ENCODE measurements around the gene TIE1. TPM values are rescaled to one million over a fixed set of nuclear protein-coding genes. Genes with fewer than 3 reads are reported as not detected.

The TIE1 gene
- total RNA-seq, 1 experiment from 2014 or later = 1.2 TPM

GRCh38 chr1:43272161-43272560 lies 28.6 kb upstream of the TIE1 start:
- Histone ChIP-seq H4K20me1 (ENCODE audit: control insufficient read depth, insufficient read depth, insufficient read length) (peaks cover 3% of the 10 kb centered on the region), H2BK20ac (ENCODE audit: low read depth, low read length, poor library complexity, severe bottlenecking) (no peak overlapping the region), H2BK15ac (ENCODE audit: low read depth, low read length) (no peak overlapping the region), H4K5ac (ENCODE audit: insufficient read length, low read depth, low read length) (no peak overlapping the region), H3K23ac (ENCODE audit: insufficient read length, low read depth, low read length) (no peak overlapping the region), H3K4me1 (ENCODE audit: insufficient read depth, low read length) (peaks cover 5% of the 10 kb centered on the region; the same call in 1 of the 2 replicates), H3K27me3 (ENCODE audit: insufficient read depth, low read length) (no peaks in the 10 kb centered on the region), H3K4me2 (ENCODE audit: insufficient read depth, insufficient read length, low read length) (no peak overlapping the region), H3K27ac (ENCODE audit: insufficient read length, low read depth, low read length) (no peak overlapping the region), H3K9me3 (ENCODE audit: control insufficient read depth, low read depth, low read length) (no peaks in the 10 kb centered on the region), H3K79me2 (ENCODE audit: insufficient read depth, low read length) (no peaks in the 10 kb centered on the region), H2BK12ac (ENCODE audit: insufficient read length, low read depth, low read length) (no peak overlapping the region), H3K9ac (ENCODE audit: extremely low read depth, insufficient read length, low read length) (no peak overlapping the region), H2AFZ (ENCODE audit: low read length) (no peak overlapping the region), H3K79me1 (ENCODE audit: insufficient read depth, low read depth, low read length, poor library complexity, severe bottlenecking) (no peaks in the 10 kb centered on the region), H2AK5ac (ENCODE audit: insufficient read length, low read length) (no peak overlapping the region), H3K23me2 (ENCODE audit: insufficient read length, low read depth, low read length, poor library complexity, severe bottlenecking) (peaks cover 6% of the 10 kb centered on the region), H3T11ph (ENCODE audit: low read length) (no peak overlapping the region), H2BK120ac (ENCODE audit: low read depth, low read length, poor library complexity, severe bottlenecking) (no peak overlapping the region), H2BK5ac (ENCODE audit: insufficient read length, low read length) (no peak overlapping the region), H3K56ac (ENCODE audit: insufficient read length, low read depth, low read length) (no peak overlapping the region), H3K14ac (ENCODE audit: insufficient read depth, low read length) (no peak overlapping the region), H4K8ac (replicated peaks; ENCODE audit: insufficient read length, low read depth, low read length) (no peak overlapping the region), H3K18ac (ENCODE audit: insufficient read length, low read depth, low read length) (no peak overlapping the region), H3K4ac (ENCODE audit: low read depth, low read length) (no peak overlapping the region), H4K91ac (ENCODE audit: insufficient read length, low read depth, low read length) (no peak overlapping the region)
- WGBS (ENCODE audit: extremely low coverage, insufficient read length, low lambda C conversion rate) = no CpG with 5 or more reads among the region's 9 CpGs
- Mint-ChIP-seq H3K27ac (no peak overlapping the region), H3K4me1 (peaks cover 22 to 26% of the 10 kb centered on the region in 2 experiments), H3K9me3 (no peaks in the 10 kb centered on the region), H3K4me3 (peak overlapping the region in 1 of 2 experiments; percentile 17; a peak in 2 of 5 replicates), H3K36me3 (ENCODE audit: insufficient read depth in 1 of 3, low read depth in 3 of 3) (peaks cover 4 to 25% (median 14%) of the 10 kb centered on the region in 3 experiments; a peak in 6 of 7 replicates), H3K27me3 (ENCODE audit: low read depth) (peaks cover 3% of the 10 kb centered on the region)
- no peak for DNase-seq
- TF ChIP-seq CTCF (conservative IDR thresholded peaks at IDR 0.05) = no peak
